ENCODE measurements around the gene PAPOLB. TPM values are rescaled to one million over a fixed set of nuclear protein-coding genes. Genes with fewer than 3 reads are reported as not detected.
A peak's percentile ranks its signal among the peaks of the same experiment; 100 is the strongest.

PAPOLB gene
- total RNA-seq, 1 experiment from 2014 or later: 0.02 TPM

- DNase-seq (ENCODE audit: low spot score): no peak
Measured at GRCh38 chr7:4842319-4843064, 19.3 kb downstream of the PAPOLB start.

GRCh38 chr7:4841836-4842235, 20.0 kb downstream of the PAPOLB start:
- no peak for DNase-seq (ENCODE audit: low spot score)

GRCh38 chr7:4841007-4841784, 20.6 kb downstream of the PAPOLB start:
- DNase-seq (ENCODE audit: low spot score): peak; percentile 9

GRCh38 chr7:4840079-4840501, 21.7 kb downstream of the PAPOLB start:
- DNase-seq (ENCODE audit: low spot score): peak; percentile 14

GRCh38 chr7:4838626-4839334, 23.1 kb downstream of the PAPOLB start:
- no peak for DNase-seq (ENCODE audit: low spot score)

- no peak for DNase-seq (ENCODE audit: low spot score)
Measured at GRCh38 chr7:4837803-4838625, 23.8 kb downstream of the PAPOLB start.

- no peak for DNase-seq (ENCODE audit: low spot score)
Measured at GRCh38 chr7:4837041-4837802, 24.6 kb downstream of the PAPOLB start.

GRCh38 chr7:4836206-4836661, 25.6 kb downstream of the PAPOLB start:
- DNase-seq (ENCODE audit: low spot score): no peak

GRCh38 chr7:4835398-4836205, 26.2 kb downstream of the PAPOLB start:
- no peak for DNase-seq (ENCODE audit: low spot score)

DNA sequence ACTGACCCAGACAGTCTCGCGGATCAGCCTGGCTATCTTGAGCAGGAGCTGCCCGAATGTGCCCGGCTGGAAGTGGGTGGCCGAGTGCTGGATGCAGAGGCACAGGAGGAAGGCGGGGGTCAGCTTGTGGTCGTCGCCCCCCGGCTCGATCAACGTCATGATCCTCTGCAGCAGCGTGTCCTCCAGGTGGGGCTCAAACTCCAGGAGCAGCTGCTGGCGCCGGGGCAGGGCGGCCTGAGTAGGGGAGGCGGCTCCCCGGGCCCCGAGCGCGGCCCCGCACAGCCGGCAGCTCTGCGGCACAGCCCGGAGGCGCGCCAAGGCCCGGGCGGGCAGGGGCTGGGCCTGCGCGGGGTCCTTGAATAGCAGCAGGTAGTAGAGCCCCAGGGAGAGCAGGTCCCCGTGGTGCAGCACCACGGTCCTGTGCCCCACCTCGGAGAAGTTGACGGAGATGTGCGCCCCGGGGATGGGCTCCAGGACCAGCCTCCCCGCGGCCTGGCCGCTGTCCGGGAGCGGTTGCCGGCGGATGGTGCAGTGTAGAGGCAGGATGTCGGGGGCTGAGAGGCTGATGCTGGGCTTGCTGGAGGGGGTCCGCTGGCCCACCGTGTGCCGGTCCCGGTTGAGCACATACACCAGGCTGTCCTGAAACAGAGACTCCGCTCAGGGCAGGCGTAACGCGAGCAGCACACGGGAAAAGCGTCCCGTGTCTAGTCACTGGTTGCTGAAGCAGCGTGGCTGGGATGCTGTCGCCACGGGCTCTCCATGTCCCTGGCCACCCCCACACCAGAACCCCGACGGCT, 27.0 kb downstream of the PAPOLB start:
- no peak for DNase-seq (ENCODE audit: low spot score)

DNA sequence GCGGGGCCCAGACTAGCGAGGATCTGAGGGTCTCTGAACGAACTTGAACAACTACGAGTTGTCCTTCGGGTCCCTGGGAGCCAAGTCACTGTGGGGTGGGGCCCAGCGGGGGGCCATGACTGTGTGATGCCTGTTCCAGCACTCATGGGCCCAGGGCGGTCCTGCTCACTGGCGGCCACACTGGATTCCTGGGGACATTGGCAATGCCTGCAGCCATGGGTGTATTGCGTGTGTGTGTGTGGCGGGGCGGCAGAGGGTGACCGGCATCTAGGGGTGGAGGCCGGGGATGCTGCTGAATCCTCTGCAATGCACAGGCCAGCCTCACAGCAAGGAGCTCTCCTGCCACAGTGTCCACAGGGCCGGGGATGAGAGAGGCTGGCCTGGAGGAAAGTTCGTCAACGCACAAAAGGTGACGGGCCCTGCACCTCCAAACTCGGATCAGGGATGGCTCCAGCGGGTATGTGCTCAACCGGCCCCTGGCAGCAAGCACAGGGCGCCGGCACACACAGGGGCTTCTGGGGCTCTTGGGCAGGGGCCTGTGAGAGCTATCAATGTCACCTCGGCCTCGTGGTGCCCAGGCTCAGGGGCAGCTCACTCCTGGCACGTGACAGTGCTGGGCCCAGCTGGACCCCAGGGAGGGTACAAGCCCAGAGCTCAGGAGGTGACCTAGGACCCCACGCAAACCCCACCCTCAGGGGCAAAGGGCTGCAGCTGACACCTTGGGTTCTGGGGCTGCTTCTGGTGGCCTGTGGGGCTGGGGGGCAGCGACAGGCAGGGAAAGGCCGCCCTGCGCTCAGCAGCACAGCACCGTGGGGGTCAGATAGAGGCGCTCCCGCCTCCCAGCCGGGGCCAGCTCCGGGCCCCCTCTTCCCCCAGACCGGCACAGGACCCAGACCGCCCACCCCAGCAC, 27.9 kb downstream of the PAPOLB start:
- DNase-seq (ENCODE audit: low spot score): no peak

GRCh38 chr7:4833176-4833575, 28.7 kb downstream of the PAPOLB start:
- DNase-seq (ENCODE audit: low spot score): no peak

DNA sequence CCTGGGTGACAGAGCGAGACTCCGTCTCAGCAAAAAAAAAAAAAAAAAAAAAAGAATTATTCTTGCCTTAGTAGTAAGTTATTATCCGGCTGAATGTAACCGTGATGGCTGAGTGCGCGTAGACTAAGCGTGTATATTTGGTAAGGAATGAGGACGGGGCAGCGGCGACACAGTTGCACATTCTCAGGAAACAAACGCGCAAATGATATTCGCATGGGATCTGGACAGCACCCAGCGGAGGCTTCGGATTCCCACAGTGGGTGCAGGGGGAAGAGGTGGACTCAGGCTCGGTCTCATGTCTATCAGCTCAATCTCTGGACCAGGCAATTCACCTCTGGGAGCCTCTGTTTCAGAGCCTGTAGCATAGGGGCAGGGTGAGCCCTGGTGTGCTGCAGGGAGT, 29.1 kb downstream of the PAPOLB start:
- no peak for DNase-seq (ENCODE audit: low spot score)

- DNase-seq (ENCODE audit: low spot score): no peak
Measured at GRCh38 chr7:4831723-4832495, 29.9 kb downstream of the PAPOLB start.

DNA sequence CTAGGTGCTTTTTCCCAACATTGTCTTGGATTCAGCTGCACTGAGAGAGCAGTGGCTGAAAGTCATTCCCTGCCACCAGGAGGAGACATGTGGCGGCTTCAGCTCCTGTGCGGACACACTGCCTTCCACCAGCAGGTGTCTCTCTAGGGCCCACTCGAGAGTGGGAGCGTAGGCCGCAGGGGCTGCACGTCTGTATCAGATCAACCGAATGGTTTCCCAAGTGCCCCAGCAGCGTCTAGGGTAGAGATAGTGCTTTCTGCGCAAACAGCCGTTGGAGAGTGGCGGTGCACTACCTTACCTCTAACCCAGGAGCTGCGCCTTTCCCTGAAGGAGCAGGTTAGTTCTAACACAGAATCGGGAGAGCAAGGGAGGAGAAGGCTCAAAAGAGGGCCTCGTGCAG, 31.7 kb downstream of the PAPOLB start:
- peak; percentile 87 for DNase-seq (ENCODE audit: low spot score)

GRCh38 chr7:4828720-4829383, 33.0 kb downstream of the PAPOLB start:
- DNase-seq (ENCODE audit: low spot score): no peak

DNA sequence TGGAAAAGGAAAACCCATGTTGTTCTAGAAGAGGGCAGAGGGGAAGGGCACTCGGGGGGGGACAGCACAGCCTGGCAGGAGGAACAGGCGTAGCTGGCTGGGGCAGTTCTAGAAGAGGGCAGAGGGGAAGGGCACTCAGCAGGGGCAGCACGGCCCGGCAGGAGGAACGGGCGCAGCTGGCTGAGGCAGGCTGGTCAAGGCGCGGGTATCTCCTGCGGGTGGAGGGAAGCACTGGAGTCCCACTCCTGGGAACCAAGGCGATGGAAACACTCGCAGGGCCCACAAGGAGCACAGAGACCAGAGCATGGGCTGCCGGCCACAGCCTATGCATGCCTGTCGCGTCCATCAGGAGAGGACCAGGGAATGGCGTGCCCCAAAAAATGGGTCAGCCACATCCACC, 36.7 kb downstream of the PAPOLB start:
- DNase-seq (ENCODE audit: low spot score): no peak
